ENCODE data around the gene FARP1. TPM values are rescaled to one million over a fixed set of nuclear protein-coding genes. Genes with fewer than 3 reads are reported as not detected.
A peak's percentile ranks its signal among the peaks of the same experiment; 100 is the strongest.

Gene FARP1
- total and polyA plus RNA-seq, 2 of the 13 experiments (the other 11 are each of a cell fraction or from before 2014, with no cell fraction given): 70.6 to 126 TPM

- no peak for TF ChIP-seq TRIM24 (CRISPR knock-in tag; IDR thresholded peaks at IDR 0.05)
- TF ChIP-seq ZNF777 (CRISPR knock-in tag; IDR thresholded peaks at IDR 0.05): no peak
- TF ChIP-seq ZNF558 (CRISPR knock-in tag; IDR thresholded peaks at IDR 0.05; ENCODE audit: borderline replicate concordance): no peak
- no peak for TF ChIP-seq ZBTB33 (CRISPR knock-in tag; IDR thresholded peaks at IDR 0.05)
- TF ChIP-seq BORCS8-MEF2B (CRISPR knock-in tag; IDR thresholded peaks at IDR 0.05): no peak
- peak; percentile 6; the same call in 1 of the 2 replicates for TF ChIP-seq ZFP90 (CRISPR knock-in tag; IDR thresholded peaks at IDR 0.05; ENCODE audit: borderline replicate concordance)
- TF ChIP-seq ZNF773 (CRISPR knock-in tag; IDR thresholded peaks at IDR 0.05; ENCODE audit: borderline replicate concordance): no peak
- TF ChIP-seq FOXJ3 (CRISPR knock-in tag; IDR thresholded peaks at IDR 0.05; ENCODE audit: borderline replicate concordance): peak; percentile 63; the same call in 1 of the 2 replicates
- TF ChIP-seq XBP1 (CRISPR knock-in tag; IDR thresholded peaks at IDR 0.05): no peak
- no peak for TF ChIP-seq ZBTB40 (IDR thresholded peaks at IDR 0.05)
- TF ChIP-seq ZBTB40 (CRISPR knock-in tag; IDR thresholded peaks at IDR 0.05): no peak; the same call in 1 of the 2 replicates
- no peak for TF ChIP-seq NFAT5 (CRISPR knock-in tag; IDR thresholded peaks at IDR 0.05)
Observed at GRCh38 chr13:98265692-98266551, 123.0 kb downstream of the FARP1 start (continued).

Measured in HepG2 (cell line).